Upper lobe of left lung (tissue), 4 donors: ENCODE measurements around the gene RAD9B.
"Not testable (repeated sequence)": the region's sequence is repeated elsewhere in the genome, so short reads cannot be mapped to it uniquely, and the experiment has no call there.

Experiments used
- CTCF ChIP-seq, 6 experiments: fragments of 450-650 bp in 4 of 6; fragments of 200-600 bp in 2 of 6; sonication (generic) in 2 of 6; IDR thresholded peaks; one replicate each; pipeline ENCODE4 v1.5.1; 2016 to 2019; ENCODE audit warnings: antibody characterized with exemption in 6 of 6
- EP300 ChIP-seq, 4 donors: sonication (generic); formaldehyde crosslinking; IDR thresholded peaks; one replicate each; pipeline ENCODE4 v1.5.1; 2017; ENCODE audit warnings: antibody characterized with exemption in 4 of 4, control low read depth in 2 of 4
- POLR2A ChIP-seq, 4 donors: fragments of 450-650 bp; IDR thresholded peaks; one replicate each; pipeline ENCODE4 v1.5.1; 2016 to 2017; ENCODE audit warnings: antibody characterized with exemption in 4 of 4, mild to moderate bottlenecking in 2 of 4
- POLR2AphosphoS5 ChIP-seq, 2 donors: sonication (generic); formaldehyde crosslinking; IDR thresholded peaks; one replicate each; pipeline ENCODE4 v1.5.1; 2017; ENCODE audit warnings: antibody characterized with exemption in 2 of 2

GRCh38 chr12:110461189-110461588, 40.9 kb upstream of the RAD9B start:
- TF ChIP-seq POLR2AphosphoS5, POLR2A, CTCF, EP300 (IDR thresholded peaks at IDR 0.05): not testable (repeated sequence)
